ENCODE measurements around the gene ZNF827.

The ZNF827 gene

DNA sequence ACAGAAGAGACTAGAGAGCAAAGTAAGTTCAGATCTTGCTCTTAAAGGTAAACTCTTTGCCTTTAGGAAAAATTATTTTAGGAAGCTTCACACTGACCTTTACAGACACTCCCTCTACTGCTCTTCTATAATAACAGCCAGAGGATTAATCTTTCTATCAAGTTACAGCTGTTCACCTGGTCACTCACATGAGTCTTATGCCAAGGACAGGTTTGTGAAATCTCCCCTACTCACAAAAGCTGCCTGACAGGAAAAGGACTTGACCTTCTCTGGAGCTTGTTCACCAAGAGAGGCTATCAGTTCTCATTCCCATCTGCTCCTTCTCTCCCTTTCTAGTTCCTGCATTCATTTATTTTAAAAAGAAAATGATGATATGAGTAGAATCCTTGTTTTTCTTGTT lies 141.3 kb downstream of the ZNF827 start:
- Histone ChIP-seq H3K9me3 (ENCODE audit: insufficient read depth, low read depth, low read length) (no peaks in the 10 kb centered on the region), H3K4me1 (ENCODE audit: insufficient read depth, low read length, poor library complexity, severe bottlenecking) (no peaks in the 10 kb centered on the region), H3F3A (ENCODE audit: low read depth) (no peaks in the 10 kb centered on the region), H3K27me3 (ENCODE audit: insufficient read depth, low read length, poor library complexity, severe bottlenecking) (no peaks in the 10 kb centered on the region), H3K4me2 (ENCODE audit: low read depth, low read length, poor library complexity, severe bottlenecking) (no peak overlapping the region), H2AFZ (ENCODE audit: low read length) (no peak overlapping the region), H3K79me2 (ENCODE audit: insufficient read depth, low read length) (no peaks in the 10 kb centered on the region), H3K9me2 (replicated peaks; ENCODE audit: low read depth, low read length) (no peaks in the 10 kb centered on the region), H3K36me3 (ENCODE audit: insufficient read depth, low read length) (peaks cover 59% of the 10 kb centered on the region; the same call in 1 of the 2 replicates), H3K9ac (ENCODE audit: low read depth, low read length, poor library complexity, severe bottlenecking) (no peak overlapping the region), H3K4me3 (ENCODE audit: low read length, poor library complexity, severe bottlenecking) (no peak overlapping the region), H4K20me1 (ENCODE audit: insufficient read depth, low read length, poor library complexity, severe bottlenecking) (no peaks in the 10 kb centered on the region)
- TF ChIP-seq, protein P1, sequence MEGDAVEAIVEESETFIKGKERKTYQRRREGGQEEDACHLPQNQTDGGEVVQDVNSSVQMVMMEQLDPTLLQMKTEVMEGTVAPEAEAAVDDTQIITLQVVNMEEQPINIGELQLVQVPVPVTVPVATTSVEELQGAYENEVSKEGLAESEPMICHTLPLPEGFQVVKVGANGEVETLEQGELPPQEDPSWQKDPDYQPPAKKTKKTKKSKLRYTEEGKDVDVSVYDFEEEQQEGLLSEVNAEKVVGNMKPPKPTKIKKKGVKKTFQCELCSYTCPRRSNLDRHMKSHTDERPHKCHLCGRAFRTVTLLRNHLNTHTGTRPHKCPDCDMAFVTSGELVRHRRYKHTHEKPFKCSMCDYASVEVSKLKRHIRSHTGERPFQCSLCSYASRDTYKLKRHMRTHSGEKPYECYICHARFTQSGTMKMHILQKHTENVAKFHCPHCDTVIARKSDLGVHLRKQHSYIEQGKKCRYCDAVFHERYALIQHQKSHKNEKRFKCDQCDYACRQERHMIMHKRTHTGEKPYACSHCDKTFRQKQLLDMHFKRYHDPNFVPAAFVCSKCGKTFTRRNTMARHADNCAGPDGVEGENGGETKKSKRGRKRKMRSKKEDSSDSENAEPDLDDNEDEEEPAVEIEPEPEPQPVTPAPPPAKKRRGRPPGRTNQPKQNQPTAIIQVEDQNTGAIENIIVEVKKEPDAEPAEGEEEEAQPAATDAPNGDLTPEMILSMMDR (conservative IDR thresholded peaks at IDR 0.05; ENCODE audit: low read length): no peak
- no peak for TF ChIP-seq EZH2phosphoT487 (IDR thresholded peaks at IDR 0.05; ENCODE audit: borderline replicate concordance)

GRCh38 chr4:145796346-145796745 lies 142.3 kb downstream of the ZNF827 start:
- no peaks in the 10 kb centered on the region for H3K79me2 ChIP-seq (ENCODE audit: insufficient read depth, low read length)
- H3K36me3 ChIP-seq (ENCODE audit: insufficient read depth, low read length): peaks cover 62% of the 10 kb centered on the region; the same call in 1 of the 2 replicates
- no peaks in the 10 kb centered on the region for H3K27me3 ChIP-seq (ENCODE audit: insufficient read depth, low read length, poor library complexity, severe bottlenecking)
- H3F3A ChIP-seq (ENCODE audit: low read depth): no peaks in the 10 kb centered on the region
- H3K4me1 ChIP-seq (ENCODE audit: insufficient read depth, low read length, poor library complexity, severe bottlenecking): no peaks in the 10 kb centered on the region
- H3K9me2 ChIP-seq (replicated peaks; ENCODE audit: low read depth, low read length): no peaks in the 10 kb centered on the region
- H3K4me3 ChIP-seq (ENCODE audit: low read length, poor library complexity, severe bottlenecking): no peak overlapping the region
- no peak for TF ChIP-seq EZH2phosphoT487 (IDR thresholded peaks at IDR 0.05; ENCODE audit: borderline replicate concordance)
- TF ChIP-seq, protein P1 (conservative IDR thresholded peaks at IDR 0.05; ENCODE audit: low read length): no peak
- H3K9me3 ChIP-seq (ENCODE audit: insufficient read depth, low read depth, low read length): no peaks in the 10 kb centered on the region
- no peak overlapping the region for H3K9ac ChIP-seq (ENCODE audit: low read depth, low read length, poor library complexity, severe bottlenecking)
- H4K20me1 ChIP-seq (ENCODE audit: insufficient read depth, low read length, poor library complexity, severe bottlenecking): no peaks in the 10 kb centered on the region
- H2AFZ ChIP-seq (ENCODE audit: low read length): no peak overlapping the region
- no peak overlapping the region for H3K4me2 ChIP-seq (ENCODE audit: low read depth, low read length, poor library complexity, severe bottlenecking)

DNA sequence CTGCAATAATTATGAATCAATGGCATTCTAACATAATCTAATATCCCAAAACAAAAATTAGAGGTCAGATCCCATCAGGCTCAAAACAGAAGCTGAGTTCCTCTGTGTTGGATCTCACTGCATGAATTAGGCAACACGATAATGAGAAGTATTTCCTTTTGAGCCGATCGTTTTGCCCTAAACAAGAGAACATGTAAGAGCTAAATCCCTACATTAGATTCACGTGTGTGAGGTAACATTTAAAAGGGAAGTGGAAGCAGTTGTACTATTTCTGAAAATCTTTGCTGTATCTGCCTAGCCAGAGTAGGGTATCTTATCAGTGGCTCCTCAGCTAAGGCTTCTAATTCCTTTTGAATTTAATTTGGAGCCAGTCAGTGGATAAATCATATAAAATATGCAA lies 143.1 kb downstream of the ZNF827 start:
- H2AFZ ChIP-seq (ENCODE audit: low read length): no peak overlapping the region
- no peaks in the 10 kb centered on the region for H3F3A ChIP-seq (ENCODE audit: low read depth)
- no peak overlapping the region for H3K9ac ChIP-seq (ENCODE audit: low read depth, low read length, poor library complexity, severe bottlenecking)
- H3K4me2 ChIP-seq (ENCODE audit: low read depth, low read length, poor library complexity, severe bottlenecking): no peak overlapping the region
- H3K4me3 ChIP-seq (ENCODE audit: low read length, poor library complexity, severe bottlenecking): no peak overlapping the region
- H4K20me1 ChIP-seq (ENCODE audit: insufficient read depth, low read length, poor library complexity, severe bottlenecking): no peaks in the 10 kb centered on the region
- no peaks in the 10 kb centered on the region for H3K79me2 ChIP-seq (ENCODE audit: insufficient read depth, low read length)
- no peaks in the 10 kb centered on the region for H3K9me2 ChIP-seq (replicated peaks; ENCODE audit: low read depth, low read length)
- no peaks in the 10 kb centered on the region for H3K9me3 ChIP-seq (ENCODE audit: insufficient read depth, low read depth, low read length)
- peaks cover 59% of the 10 kb centered on the region; the same call in 1 of the 2 replicates for H3K36me3 ChIP-seq (ENCODE audit: insufficient read depth, low read length)
- no peaks in the 10 kb centered on the region for H3K4me1 ChIP-seq (ENCODE audit: insufficient read depth, low read length, poor library complexity, severe bottlenecking)
- TF ChIP-seq EZH2phosphoT487 (IDR thresholded peaks at IDR 0.05; ENCODE audit: borderline replicate concordance): no peak
- TF ChIP-seq, protein P1 (conservative IDR thresholded peaks at IDR 0.05; ENCODE audit: low read length): no peak
- no peaks in the 10 kb centered on the region for H3K27me3 ChIP-seq (ENCODE audit: insufficient read depth, low read length, poor library complexity, severe bottlenecking)

Measured in Loucy (cell line).